Activated CD8-positive, alpha-beta memory T cell treated with anti-CD3 and anti-CD28 coated beads, Interleukin-2, amount 50 U/mL, for 48 hours (primary cell): ENCODE measurements around the gene VTI1A.
"Not testable (repeated sequence)": the region's sequence is repeated elsewhere in the genome, so short reads cannot be mapped to it uniquely, and the experiment has no call there.

Source experiments
- DNase-seq: peaks from one replicate; pipeline ENCODE4 v3.0.0-alpha.2; 2020

Gene VTI1A

DNA sequence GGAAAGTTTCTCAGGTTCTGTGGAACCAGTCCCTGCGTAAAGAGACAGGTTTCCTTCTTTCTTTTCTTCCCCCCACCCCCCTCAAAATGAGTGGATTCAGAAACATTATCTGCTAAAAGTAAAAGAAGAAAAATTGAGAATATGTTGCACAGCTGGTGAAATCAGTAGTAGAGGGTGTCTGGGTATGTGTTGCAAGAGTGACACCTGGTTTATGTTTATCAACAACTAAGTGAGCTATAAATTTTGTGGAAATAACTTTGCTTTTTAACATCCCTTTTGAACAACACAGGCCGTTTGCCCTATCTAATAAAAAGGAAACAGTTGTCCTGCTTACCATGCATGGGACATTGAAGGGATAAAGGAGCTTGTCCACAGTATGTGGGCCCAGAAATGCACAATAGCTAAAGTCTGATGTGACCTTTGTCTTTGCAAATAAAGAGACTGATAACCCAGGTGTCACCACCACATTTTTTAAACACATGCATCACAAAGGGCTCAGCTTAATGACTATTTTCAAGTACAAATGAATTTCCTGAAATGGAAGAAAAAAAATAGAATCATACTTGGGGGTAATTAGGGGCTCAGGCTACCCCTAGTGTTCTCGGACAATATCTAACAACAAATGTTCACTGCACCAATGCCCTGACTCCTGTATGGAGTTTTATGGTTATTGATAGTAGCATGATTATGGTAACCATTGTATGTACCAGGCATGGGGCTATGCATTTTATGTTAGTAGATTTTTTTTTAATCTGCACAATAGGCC is 281.3 kb downstream of the VTI1A start:
- DNase-seq, result no peak

DNA sequence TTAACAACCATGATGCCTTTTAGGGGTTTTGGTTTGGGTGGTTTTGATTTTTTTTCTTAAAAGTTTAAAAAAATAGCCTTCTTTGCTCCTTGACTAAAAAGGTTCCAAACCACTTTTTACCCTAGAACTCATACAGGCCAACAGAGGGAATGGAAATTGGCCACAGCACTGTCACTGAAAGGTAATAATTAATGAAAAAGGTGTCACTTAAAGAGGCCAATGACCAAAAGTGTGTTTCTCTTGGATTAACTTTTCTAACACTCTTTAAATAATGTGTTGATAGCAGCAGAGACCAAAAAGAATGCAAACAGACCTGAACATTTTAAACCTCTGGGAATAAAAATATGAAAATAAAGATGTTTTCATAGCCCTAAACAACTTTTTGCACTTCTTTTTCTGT is 282.0 kb downstream of the VTI1A start:
- DNase-seq, result no peak

DNA sequence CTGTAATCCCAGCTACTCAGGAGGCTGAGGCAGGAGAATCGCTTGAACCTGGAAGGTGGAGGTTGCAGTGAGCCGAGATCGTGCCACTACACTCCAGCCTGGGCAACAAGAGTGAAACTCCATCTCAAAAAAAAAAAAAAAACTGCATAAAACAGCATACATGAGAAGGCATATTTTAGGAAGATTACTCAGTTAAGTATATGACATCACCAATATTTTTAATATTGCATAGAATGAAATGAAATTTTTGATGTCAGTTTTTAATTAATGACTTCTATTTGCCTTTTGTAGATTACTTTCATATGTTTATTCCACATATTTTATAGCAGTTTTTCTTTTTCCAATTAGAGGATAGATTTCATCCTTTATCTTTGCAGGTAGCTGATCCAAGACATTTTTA is 284.4 kb downstream of the VTI1A start:
- not testable (repeated sequence) for DNase-seq

DNA sequence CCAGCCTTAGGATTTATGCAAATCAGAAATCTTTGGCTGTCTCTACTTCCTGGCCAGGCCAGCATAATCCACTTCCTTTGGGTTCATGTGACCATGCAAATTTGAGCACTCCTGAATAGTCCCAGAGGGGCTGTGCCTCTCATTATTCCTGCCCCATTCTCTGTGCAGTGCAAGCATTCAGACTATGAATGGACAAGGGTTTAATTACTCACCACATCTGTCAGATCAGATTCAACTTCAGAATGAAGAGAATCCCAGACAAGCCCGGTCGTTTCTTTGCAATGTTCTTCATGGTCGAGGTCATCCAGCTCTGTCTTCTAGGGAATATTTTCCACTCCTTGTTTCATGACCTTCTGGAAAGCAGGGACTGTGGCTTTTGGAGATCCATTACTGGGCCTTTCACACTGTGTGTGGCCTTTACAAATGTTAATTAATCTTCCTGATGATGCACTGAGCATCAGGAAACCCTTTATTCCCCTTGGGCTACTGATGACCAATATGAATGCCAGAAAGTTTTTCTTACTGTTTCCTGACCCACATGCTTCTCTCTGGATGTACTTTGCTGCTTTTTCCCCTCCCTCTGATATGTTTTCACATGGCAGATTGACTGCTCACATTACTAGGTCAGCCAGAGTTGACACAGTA is 285.4 kb downstream of the VTI1A start:
- no peak for DNase-seq

DNA sequence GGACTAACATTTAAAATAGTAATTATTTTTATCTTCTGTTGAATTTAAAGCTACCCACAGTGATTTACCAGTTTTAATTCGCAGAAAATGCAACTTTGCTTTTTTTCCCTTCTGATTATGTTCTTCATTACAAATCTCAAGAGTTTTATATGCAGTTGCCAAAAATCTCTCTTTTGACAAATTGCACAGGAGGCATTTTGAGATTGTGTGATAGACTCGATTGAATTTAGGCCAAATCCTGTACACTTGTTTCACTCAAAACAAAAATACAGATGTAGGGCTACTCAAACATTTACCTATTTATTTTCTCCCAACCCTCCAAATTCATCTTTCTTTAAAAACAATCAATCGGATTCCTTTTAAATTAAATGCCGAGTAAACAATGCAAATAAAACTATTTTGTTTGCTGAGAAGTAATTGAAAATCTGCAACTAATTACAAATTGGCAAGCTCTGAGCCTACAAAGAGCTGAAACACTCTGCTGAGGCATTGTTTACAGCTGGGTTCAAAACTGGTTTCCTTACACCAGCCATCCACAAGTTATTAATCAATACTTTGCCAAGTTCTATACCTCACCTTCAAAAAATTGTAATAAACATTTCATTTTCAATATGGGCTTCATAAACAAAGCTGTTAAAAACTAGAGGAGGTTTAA is 288.2 kb downstream of the VTI1A start:
- no peak for DNase-seq

DNA sequence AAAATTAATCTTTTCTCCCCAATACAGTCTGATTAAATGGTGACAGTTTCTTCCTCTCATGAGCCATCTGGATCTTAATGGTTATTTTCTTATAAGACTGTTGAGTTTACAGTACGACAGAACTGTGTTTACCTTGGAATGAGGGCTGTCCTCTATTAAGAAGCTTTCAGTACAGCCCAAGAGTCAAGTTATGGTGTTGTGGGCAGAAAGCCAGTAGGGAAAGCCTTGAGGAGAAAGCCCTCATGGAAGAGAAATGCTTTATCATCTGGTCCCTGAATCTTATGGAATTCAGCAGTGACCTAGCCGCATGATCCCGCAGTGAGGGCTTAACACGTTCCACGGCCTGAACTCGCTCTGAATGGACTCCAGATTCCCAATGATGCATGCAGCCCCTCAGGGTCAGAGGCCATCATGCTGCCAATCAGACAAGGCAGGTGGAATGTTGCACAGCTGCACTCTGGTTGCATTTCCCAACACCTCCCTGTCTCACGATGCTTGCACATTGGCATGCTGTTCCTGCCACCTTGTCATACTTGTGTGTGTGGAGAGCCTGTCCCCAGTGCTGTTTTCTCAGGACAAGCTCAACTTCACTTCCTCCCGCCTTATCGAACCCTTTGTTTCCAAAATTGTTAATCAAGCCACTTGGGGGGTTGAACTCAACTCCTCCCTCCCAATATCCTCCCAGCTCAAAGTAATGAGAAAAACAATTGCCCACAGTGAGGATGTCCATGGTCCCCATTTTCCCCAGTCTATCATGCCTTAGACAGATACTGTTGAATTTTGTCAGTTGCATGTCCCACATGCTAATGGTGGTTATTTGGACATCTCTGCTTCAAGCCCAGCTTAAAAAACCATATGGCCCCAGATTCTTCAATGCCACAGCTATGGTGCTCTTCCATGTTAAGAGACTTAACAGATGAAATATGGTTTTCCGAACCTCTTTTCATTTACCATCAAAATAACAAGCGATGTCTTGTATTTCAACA is 291.9 kb downstream of the VTI1A start:
- no peak for DNase-seq

DNA sequence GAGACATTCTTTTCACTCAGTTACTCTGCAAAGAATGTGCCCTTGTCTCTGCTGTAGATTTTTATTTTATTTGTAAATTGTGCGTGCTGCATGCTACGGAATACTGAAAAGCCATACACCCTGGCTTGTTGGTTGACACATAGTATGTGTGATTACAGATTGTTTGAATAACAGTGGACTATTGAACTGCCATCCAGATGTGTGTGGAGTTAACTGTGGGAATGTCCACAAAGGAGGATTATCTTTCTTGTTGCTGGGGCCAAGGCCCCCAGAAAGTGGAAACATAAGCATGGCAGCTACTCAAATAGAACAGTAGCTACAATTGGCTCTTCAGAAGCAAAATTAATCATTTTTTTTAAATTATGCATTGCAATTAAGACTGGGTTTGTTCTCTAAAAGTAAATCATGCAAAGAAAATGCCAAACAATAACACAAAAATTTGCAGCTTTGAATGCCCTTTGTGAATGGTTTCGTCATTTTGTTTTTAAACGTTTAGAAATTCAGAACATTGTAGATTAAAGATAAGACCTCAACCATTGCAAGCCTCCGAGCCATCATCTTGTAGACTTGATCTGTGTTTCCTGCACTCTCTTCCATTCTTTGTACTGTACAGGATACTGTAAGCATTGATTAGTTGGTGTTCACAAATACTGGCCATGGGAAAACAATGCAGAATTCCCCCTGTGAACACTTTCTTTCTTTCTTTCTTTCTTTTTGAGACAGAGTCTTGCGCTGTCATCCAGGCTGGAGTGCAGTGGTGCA is 292.8 kb downstream of the VTI1A start:
- DNase-seq, result no peak

DNA sequence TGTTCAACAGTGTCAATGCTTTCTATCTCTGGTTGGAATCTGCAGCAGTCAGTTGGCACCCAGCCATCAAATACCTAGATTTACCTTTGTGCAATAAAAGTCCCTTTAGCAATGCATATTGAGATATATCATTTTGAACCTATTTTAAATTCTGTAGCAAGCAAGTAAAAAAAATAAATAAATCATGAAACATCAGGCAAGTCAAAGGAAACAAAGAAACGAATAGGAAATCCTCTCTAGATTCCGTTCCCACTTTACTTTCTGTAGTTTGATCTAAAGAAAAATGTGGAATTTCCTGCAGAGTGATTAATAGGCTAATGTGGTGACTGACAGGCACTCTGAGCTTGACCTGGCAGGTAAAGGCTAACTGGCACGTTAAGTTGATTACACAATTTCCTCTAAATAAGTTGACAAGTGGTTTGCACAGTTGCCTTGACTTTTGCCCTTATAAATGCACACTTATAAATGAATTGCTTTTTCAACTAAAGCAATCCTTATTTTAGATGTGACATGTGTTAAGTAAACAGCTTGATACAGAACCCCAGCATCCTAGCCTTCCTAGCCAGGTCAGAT is 294.9 kb downstream of the VTI1A start:
- no peak for DNase-seq

DNA sequence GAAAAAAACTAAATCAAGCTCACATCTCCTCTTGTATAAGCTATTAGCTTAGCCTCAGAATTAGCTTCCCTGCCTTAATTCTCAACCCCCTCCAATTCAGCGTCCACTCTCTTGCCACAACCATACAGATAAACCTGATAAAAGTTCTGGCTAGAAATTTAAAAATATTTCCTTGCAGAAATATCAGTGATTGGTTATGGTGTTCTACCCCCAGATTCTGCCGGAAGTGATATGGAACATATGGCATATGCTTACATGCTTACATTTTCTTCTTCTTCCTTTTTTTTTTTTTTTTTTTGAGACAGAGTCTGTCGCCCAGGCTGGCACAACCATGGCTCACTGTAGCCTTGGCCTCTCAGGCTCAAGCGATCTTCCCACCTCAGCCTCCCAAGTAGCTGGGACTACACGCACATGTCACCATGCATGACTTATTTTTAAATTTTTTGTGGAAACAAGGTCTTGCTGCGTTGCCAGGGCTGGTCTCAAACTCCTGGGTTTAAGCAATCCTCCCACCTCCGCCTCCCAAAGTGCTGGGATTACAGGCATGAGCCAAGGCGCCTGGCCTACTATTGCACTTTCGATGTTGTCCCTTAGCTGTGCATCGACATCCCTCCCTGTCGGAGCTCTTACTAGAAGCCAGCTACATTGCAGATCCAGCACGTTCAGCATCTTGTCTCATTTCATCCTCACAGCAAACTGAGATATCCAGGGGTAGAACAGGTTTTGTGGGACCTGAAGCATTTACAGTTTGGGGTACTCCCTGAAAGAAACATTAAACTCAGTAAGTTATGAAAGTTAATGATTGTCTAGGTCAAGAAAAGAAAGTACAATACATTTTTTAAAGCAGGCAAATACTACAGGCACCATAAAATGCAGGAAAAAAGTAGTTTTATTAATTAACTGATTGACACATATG is 297.4 kb downstream of the VTI1A start:
- DNase-seq, result no peak

DNA sequence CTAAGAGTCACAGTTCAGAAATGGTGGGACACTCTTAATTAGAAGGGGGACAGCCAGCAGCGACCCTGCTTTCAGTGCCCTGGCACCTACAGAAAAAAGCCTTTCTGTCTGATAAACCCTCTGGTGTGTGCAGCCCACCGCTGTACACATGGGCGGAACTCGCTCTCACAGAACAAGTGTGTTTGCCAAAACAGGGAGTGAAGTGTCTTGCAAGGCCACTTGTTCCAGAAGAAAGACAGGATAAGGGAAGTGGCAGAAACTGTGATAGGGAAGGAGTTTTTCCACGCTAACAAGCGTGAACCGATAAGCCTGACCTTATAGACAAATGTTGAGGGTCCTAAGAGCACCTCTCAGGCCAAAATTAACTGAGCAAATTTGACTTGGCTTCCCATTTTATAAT is 299.3 kb downstream of the VTI1A start:
- no peak for DNase-seq

DNA sequence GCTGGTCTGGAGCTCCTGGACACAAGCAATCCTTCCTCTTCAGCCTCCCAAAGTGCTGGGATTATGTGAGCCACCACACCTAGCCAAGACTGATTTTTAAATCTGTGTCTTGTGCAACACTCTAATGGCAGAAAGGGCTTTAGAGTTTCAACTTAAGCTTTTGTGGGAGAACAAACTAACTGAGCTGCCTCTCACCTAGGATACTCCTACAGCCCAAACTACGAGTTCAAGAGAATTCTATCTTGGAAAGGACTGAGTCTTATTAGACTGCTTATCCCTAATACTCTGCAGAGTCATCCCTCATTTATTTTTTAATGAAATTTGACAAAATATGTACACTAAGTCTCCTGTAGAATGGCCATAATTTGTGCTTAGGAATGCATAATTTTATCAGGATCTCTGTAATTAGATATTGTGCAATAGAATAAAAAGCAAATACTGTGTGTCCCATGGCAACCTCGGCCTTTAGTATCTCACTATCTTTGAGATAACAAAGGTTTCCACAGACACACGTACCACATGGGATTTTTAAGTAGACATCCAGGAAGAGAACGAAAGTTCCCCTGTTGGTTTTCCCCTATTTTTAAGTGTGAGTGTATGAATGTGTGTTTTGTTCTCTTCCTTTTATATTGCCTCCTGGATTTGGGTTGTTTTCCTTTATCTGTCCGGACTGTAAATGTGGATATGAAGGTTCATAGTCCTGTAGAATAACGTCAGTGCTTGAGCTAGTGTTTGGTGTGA is 303.6 kb downstream of the VTI1A start:
- no peak for DNase-seq

DNA sequence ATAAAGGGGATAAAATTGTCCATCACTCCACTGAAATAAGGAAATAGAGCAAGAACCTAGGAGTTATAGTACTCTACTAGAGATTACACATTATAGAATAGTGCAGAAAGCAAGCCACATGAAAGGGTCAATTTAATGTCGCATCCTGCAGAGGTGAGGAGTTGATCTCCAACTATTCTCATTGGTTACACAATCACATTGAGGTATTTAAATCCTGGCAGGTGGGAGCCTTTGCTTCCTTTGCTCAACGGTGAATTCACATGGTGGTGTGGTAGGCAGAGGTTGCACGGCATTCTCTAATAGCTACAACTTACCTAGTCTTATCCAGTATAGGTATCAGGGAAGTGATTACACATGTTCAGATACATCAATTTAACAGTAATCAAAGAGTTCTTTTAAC is 304.6 kb downstream of the VTI1A start:
- DNase-seq, result no peak

DNA sequence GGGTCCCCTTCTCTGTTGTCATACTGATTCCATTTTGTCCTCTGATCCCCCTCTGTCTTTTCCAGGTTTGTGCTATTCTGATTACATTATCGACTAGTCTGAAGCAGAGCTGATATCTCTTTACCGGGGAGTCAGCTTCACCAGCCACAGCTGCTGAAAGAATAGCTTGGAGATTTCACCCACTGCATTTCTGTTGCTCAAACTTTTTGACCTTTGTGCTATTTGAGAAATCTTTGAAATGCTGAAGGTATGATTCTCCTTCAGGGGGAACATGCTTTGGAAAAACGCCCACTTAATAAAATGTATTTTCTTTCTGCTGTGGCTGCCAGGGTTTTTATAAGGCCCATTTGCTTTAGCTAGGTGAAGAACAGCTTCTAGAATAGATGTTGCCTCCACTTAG is 305.3 kb downstream of the VTI1A start:
- DNase-seq, result no peak

DNA sequence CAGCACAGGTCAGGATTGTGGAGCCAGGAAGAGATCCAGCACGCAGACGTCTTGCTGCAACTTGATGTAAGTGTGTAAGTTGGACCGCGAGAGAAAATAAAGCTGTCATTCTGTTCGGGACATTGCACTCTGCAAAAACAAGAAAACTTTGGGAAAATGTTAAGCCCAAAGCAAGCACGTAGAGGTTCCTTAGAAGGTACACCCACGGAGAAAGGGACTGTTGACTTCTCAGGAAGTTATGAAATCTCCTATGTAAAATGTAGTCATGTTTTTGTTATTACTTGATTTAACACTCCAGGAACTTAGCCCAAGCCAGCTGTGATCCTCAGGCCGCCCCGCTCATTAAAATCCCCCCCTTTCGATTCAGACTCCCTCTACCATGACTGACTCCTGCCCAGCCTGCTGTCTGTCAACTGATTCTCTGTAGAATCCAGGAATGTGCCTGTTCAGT is 307.0 kb downstream of the VTI1A start:
- no peak for DNase-seq

DNA sequence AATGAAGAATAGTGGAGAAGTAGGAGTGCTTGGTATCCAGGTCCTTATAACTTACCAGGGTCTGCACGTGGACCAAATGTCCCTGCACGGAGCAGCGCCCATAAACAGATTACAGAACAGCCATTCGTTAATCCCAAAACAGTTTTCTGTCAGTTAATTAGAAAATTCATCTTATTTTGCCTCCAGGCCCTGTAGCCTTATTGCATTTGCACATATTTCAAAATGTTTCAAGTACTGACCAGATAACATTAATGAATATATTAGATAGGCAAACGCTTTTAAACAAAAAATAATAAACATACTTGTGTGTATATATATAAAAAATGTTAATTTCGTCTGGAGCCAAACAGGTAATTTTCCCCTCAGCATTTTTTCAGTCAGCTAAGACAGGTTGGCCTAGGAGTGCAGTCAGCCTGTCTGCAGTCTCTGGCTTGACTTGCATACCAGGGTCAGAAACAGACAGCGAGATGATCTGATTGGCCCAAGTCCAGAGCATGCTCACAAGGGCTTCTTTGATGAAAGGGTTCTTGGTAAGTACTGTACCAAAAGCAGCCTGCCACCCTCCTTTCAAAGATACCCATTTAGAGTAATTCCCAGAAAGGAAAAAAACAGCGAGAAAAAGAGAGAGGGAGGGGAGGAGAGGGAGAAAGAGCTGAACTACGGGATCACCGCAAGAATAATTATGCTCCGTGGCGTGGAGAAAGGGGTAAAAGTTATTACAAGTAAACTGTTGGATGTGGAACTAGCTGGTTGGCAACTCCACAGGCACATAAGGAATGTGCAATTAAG is 308.6 kb downstream of the VTI1A start:
- DNase-seq, result no peak

DNA sequence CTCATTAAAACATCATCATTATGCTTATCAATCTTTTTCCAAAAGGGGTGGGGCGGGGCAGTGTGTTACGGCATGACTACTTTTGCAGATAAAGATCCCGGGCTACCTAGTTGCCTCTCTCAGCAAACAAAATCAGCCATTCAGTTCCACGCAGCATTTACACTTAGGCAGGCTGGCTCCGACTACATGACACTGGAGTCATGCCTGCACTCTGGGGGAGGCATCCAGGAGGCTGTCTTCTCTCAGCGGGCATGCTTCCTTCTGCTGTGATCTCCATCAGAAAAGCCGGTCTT is 309.2 kb downstream of the VTI1A start:
- no peak for DNase-seq

DNA sequence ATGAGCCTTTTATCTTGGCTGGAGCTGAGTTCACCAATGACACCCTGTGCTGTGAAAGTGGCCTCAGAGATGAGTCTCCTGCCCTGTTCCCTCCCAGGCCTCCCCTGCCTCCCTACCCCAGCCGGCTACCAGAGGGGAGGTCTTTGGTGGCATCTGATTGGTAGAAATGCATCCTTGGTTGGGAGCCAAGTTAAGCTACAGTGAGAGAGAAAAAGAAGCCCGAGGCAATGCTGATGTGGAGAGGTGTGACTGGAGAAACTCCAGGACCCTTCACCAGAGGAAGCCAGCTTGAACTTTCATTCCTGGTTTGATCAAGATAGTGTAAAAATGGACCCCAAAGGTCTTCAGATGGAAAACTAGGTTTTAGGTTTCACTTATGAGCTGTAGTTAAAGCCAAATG is 311.9 kb downstream of the VTI1A start:
- no peak for DNase-seq

DNA sequence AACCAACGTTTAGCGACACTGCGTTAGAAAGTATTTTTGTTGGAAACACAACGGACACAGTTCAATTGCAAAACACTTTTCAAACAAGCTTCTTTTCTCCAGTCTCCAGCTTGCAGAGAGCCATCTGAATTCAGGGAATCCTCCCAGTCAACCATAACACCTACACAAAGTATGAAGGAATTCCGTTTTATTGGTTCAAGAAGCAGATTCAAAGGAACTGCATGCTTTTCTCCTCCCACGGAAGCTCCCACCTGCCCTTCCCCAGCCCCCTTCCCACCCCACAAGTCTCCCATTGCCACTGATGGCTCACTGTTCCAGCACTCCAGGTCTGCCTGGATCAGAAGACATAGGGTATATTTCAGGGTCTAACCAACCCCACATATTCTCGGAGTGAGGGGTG is 312.5 kb downstream of the VTI1A start:
- no peak for DNase-seq

DNA sequence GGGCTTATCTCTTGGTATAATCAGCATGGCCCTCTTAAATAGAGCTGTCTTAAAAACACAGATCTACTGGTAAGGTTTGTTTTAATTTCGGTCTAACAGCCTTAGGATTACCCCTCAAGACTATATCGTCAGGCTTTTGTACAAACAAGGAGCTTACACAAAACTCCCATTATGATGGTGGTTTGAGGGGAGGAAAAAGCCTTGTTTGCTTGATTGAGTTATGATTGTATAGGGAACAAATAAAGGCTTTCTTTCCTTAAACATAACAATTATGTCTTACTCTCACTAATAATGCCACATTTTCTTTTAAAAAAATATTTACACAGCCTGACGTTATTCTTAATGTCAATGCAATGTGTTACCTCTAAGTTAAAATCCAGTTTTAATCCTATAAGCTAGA is 314.2 kb downstream of the VTI1A start:
- DNase-seq, result no peak
